GM23338 (cell line): Measurements from ENCODE around the gene CNOT9.

Experiments used
- EZH2 ChIP-seq: fragments of 200-600 bp; sonication (generic); IDR thresholded peaks from one replicate; pipeline ENCODE4 v1.8.0; 2017; ENCODE audit warnings: antibody characterized with exemption, mild to moderate bottlenecking, low read depth; ENCODE audit not compliant: unreplicated experiment
- EZH2phosphoT487 ChIP-seq: fragments of 200-600 bp; sonication (generic); IDR thresholded peaks from one replicate; pipeline ENCODE4 v1.8.1; 2018; ENCODE audit warnings: antibody characterized with exemption; ENCODE audit not compliant: unreplicated experiment

DNA sequence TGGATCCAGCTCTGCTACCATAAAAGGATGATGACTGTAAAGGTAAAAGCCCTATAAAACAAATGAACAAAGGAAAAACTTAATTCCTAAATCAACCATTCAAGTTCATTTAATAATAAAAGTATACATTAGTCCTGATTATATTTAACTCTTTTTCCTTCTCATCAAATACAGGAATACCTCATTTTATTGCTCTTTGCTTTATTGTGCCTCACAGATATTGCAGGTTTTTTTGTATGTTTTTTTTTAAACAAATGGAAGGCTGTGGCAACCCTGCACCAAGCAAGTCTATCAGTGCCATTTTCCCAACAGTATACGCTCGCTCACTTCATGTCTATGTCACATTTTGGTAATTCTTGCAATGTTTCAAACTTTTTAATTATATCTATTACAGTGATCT lies 38.6 kb upstream of the CNOT9 start:
- TF ChIP-seq EZH2 (no peak), EZH2phosphoT487 (no peak)
